ENCODE results near the gene RTN4R. TPM values are rescaled to one million over a fixed set of nuclear protein-coding genes. Genes with fewer than 3 reads are reported as not detected.
"Not testable (repeated sequence)": the region's sequence is repeated elsewhere in the genome, so short reads cannot be mapped to it uniquely, and the experiment has no call there.

The RTN4R gene
- total and polyA plus RNA-seq, 2 donors (not counting 1 experiment from before 2014, with no cell fraction given), result 0.42 to 0.79 TPM

DNA sequence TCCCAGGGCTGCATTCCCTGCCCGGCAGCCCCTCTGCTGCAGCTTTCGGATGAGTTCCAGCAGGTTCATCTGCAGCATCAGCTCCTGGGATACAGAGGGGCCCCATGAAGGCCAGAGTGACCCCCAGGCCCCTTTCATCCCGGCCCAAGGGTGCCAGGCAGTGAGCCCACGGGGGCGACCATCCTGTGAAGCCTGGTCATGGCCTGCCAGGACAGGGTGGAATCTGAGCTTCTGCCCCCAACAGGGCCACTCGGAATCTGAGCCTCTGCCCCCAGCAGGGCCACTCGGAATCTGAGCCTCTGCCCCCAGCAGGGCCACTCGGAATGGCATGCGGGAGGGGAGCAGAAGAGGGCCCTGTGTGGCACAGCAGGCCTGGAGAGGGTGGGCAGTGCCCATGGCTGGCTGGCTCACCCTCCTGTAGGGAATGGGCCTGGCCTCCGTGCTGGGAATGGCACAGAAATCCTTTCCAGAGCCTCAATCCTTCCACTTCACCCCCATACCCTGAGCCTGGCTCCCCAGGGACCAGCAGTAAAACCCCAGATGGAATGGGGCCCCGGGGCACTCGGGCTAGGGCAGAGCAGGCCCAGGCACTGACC lies 46.7 kb upstream of the RTN4R start:
- H3K36me3 ChIP-seq (replicated peaks in 1 of 2; ENCODE audit: control extremely low read depth in 1 of 2, control insufficient read depth in 1 of 2, extremely low read depth in 1 of 2, insufficient read depth in 2 of 2, low read length in 1 of 2); H3K27ac Mint-ChIP-seq; H3K9me3 ChIP-seq (ENCODE audit: control extremely low read depth in 1 of 3, control insufficient read depth in 2 of 3, insufficient read depth in 1 of 3, low read length in 2 of 3); H3K4me3 Mint-ChIP-seq; POLR2A ChIA-PET; H3K4me2 ChIP-seq (replicated peaks; ENCODE audit: low read depth, low read length, poor library complexity, severe bottlenecking); H3K9me3 Mint-ChIP-seq (ENCODE audit: insufficient read depth); H3K27ac ChIP-seq (ENCODE audit: low read length in 2 of 2); intact Hi-C loops (cut with micrococcal nuclease); H3K27me3 Mint-ChIP-seq; H3K4me3 ChIP-seq (ENCODE audit: control extremely low read depth in 1 of 5, extremely low read depth in 1 of 5, insufficient read depth in 1 of 5, low read depth in 2 of 5, low read length in 4 of 5); H3K27me3 ChIP-seq (replicated peaks in 1 of 4; ENCODE audit: control extremely low read depth in 1 of 4, control insufficient read depth in 3 of 4, insufficient read depth in 4 of 4, low read length in 3 of 4); H2AFZ ChIP-seq (ENCODE audit: insufficient read depth, low read depth, low read length, poor library complexity, severe bottlenecking); CTCF ChIA-PET; ATAC-seq (ENCODE audit: low read depth); H3K9ac ChIP-seq (ENCODE audit: low read length): not testable (repeated sequence)
- peaks cover 18% of the 10 kb centered on the region for H3K4me1 Mint-ChIP-seq
- peak; percentile 4 for DNase-seq
- Histone ChIP-seq H4K20me1 (ENCODE audit: control insufficient read depth, insufficient read depth, low read length, poor library complexity, severe bottlenecking) (peaks cover 12% of the 10 kb centered on the region), H3K4me1 (ENCODE audit: control insufficient read depth in 2 of 2, insufficient read depth in 2 of 2, low read length in 2 of 2) (peaks cover 6 to 13% of the 10 kb centered on the region in 2 donors), H3K79me2 (ENCODE audit: control insufficient read depth, insufficient read depth, low read length) (peaks cover 31% of the 10 kb centered on the region)
- 96% methylated on average over 10 of the region's 12 CpGs for WGBS (ENCODE audit: insufficient coverage)

DNA sequence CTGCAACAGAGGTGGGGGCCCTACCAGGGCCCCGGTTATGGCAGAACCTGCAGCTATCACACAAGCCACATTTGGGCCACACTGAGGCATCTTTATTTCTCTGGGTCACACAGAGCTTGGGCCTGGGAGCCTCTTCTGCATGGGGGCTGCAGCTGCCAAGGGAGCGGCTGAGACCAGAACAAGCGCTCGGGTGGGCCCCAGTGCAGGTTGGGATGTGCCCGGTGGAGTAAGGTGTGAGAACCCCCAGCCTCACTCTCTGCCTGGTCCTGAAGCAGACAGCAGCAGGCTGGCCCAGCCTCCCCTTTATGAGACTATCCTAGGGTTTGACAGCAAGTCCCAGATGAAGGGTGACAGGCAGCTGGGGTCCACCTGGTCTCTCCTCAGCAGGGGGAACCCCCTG lies 46.1 kb upstream of the RTN4R start:
- H3K9ac ChIP-seq (ENCODE audit: low read length); H3K27ac ChIP-seq (ENCODE audit: low read length in 2 of 2); H3K36me3 ChIP-seq (replicated peaks in 1 of 2; ENCODE audit: control extremely low read depth in 1 of 2, control insufficient read depth in 1 of 2, extremely low read depth in 1 of 2, insufficient read depth in 2 of 2, low read length in 1 of 2); H3K27ac Mint-ChIP-seq; ATAC-seq (ENCODE audit: low read depth); CTCF ChIA-PET; H3K9me3 ChIP-seq (ENCODE audit: control extremely low read depth in 1 of 3, control insufficient read depth in 2 of 3, insufficient read depth in 1 of 3, low read length in 2 of 3); H3K4me3 Mint-ChIP-seq; DNase-seq; POLR2A ChIA-PET; intact Hi-C loops (cut with micrococcal nuclease); H3K4me2 ChIP-seq (replicated peaks; ENCODE audit: low read depth, low read length, poor library complexity, severe bottlenecking); H3K27me3 ChIP-seq (replicated peaks in 1 of 4; ENCODE audit: control extremely low read depth in 1 of 4, control insufficient read depth in 3 of 4, insufficient read depth in 4 of 4, low read length in 3 of 4); H2AFZ ChIP-seq (ENCODE audit: insufficient read depth, low read depth, low read length, poor library complexity, severe bottlenecking); H3K4me3 ChIP-seq (ENCODE audit: control extremely low read depth in 1 of 5, extremely low read depth in 1 of 5, insufficient read depth in 1 of 5, low read depth in 2 of 5, low read length in 4 of 5); H3K27me3 Mint-ChIP-seq; H3K9me3 Mint-ChIP-seq (ENCODE audit: insufficient read depth): not testable (repeated sequence)
- Histone ChIP-seq H3K4me1 (ENCODE audit: control insufficient read depth in 2 of 2, insufficient read depth in 2 of 2, low read length in 2 of 2) (peaks cover 5 to 10% of the 10 kb centered on the region in 2 donors), H4K20me1 (ENCODE audit: control insufficient read depth, insufficient read depth, low read length, poor library complexity, severe bottlenecking) (peaks cover 12% of the 10 kb centered on the region), H3K79me2 (ENCODE audit: control insufficient read depth, insufficient read depth, low read length) (peaks cover 26% of the 10 kb centered on the region)
- no CpG with 5 or more reads among the region's 5 CpGs for WGBS (ENCODE audit: insufficient coverage)
- H3K4me1 Mint-ChIP-seq, result peaks cover 16% of the 10 kb centered on the region

DNA sequence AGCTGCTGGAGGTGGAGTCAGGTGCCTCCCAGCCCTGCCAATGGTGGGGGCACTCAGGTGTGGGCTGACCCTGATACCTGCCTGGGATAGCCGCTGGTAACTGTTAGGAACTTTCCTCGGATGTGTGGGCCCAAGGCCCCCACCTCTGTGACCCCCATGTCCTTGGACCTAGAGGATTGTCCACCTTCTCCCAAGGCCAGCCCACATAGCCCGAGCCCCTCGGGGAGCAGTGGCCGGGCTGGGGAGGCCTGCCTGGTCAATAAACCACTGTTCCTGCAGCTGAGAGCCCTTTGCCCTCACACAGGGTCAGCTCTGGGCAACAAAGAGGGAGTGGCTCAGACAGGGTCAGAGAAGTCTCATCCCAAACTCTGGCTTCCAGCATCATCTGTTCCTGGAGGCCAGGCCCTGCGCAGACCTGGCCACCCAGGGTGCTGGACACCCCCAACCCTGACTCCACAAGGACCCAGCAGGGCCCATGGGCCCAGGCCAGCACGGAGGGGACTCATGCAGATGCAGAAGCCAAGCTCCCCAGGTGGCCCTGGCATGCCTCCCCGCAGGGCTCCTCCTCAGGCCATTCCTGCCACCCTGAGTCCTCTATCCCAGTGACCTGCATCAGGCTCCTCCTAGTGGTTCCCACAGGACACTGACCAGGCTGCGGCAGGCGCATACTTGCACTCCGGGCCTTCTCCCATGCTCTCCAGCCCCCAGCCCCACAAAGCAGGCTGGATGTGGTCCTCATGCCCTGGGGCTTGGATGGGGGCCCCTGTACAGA lies 45.4 kb upstream of the RTN4R start:
- H3K36me3 ChIP-seq (replicated peaks in 1 of 2; ENCODE audit: control extremely low read depth in 1 of 2, control insufficient read depth in 1 of 2, extremely low read depth in 1 of 2, insufficient read depth in 2 of 2, low read length in 1 of 2); H3K4me1 ChIP-seq (ENCODE audit: control insufficient read depth in 2 of 2, insufficient read depth in 2 of 2, low read length in 2 of 2); H3K27ac Mint-ChIP-seq; H3K9ac ChIP-seq (ENCODE audit: low read length); H3K27me3 Mint-ChIP-seq; H3K27ac ChIP-seq (ENCODE audit: low read length in 2 of 2); H3K4me3 Mint-ChIP-seq; POLR2A ChIA-PET; H3K27me3 ChIP-seq (replicated peaks in 1 of 4; ENCODE audit: control extremely low read depth in 1 of 4, control insufficient read depth in 3 of 4, insufficient read depth in 4 of 4, low read length in 3 of 4); H3K4me3 ChIP-seq (ENCODE audit: control extremely low read depth in 1 of 5, extremely low read depth in 1 of 5, insufficient read depth in 1 of 5, low read depth in 2 of 5, low read length in 4 of 5); intact Hi-C loops (cut with micrococcal nuclease); H3K9me3 Mint-ChIP-seq (ENCODE audit: insufficient read depth); H3K9me3 ChIP-seq (ENCODE audit: control extremely low read depth in 1 of 3, control insufficient read depth in 2 of 3, insufficient read depth in 1 of 3, low read length in 2 of 3); ATAC-seq (ENCODE audit: low read depth); H2AFZ ChIP-seq (ENCODE audit: insufficient read depth, low read depth, low read length, poor library complexity, severe bottlenecking); H3K4me2 ChIP-seq (replicated peaks; ENCODE audit: low read depth, low read length, poor library complexity, severe bottlenecking); CTCF ChIA-PET: not testable (repeated sequence)
- peaks cover 12% of the 10 kb centered on the region for H4K20me1 ChIP-seq (ENCODE audit: control insufficient read depth, insufficient read depth, low read length, poor library complexity, severe bottlenecking)
- peaks cover 19% of the 10 kb centered on the region for H3K79me2 ChIP-seq (ENCODE audit: control insufficient read depth, insufficient read depth, low read length)
- DNase-seq, result peak; percentile 2
- WGBS (ENCODE audit: insufficient coverage), result 93% methylated on average over 2 of the region's 11 CpGs
- peaks cover 13% of the 10 kb centered on the region for H3K4me1 Mint-ChIP-seq
